HCT116 (cell line): ENCODE results near the gene SET. TPM values are rescaled to one million over a fixed set of nuclear protein-coding genes. Genes with fewer than 3 reads are reported as not detected.
A peak's percentile ranks its signal among the peaks of the same experiment; 100 is the strongest.

Experiments
- ATAC-seq: fragments of 200-7000 bp; cut with Tn5 transposase; 2 replicates; pipeline ENCODE4 v1.9.1; 2020; ENCODE audit warnings: mild to moderate bottlenecking, moderate library complexity
- BruUV-seq: library from RNA; stranded (reverse); fragments of 400-500 nt; replicated peaks from 2 replicates; lab custom pipeline; 2021; lab: Mats Ljungman, UMichigan
- CTCF ChIA-PET: fragments of 300-600 bp; sonication (Branson Sonifier 250); formaldehyde crosslinking; loops from one replicate; lab custom pipeline; 2021; ENCODE audit warnings: antibody characterized with exemption; lab: Charles Lee
- POLR2A ChIA-PET: fragments of 300-600, 350-600 bp; sonication (Branson Sonifier 250); formaldehyde crosslinking; loops from one replicate; lab custom pipeline; 2021; ENCODE audit warnings: antibody characterized with exemption; lab: Charles Lee
- RAD21 ChIA-PET, 2 experiments: fragments of 300-600 bp; sonication (Branson Sonifier 250); formaldehyde crosslinking; loops; one replicate each; lab custom pipeline; 2023; ENCODE audit warnings: low total read pairs in 2 of 2; ENCODE audit not compliant: uncharacterized antibody in 2 of 2, unreplicated experiment in 2 of 2, low non-redundant PET in 1 of 2; lab: Charles Lee
- DNase-seq: peaks from one replicate; pipeline ENCODE4 v3.0.0-alpha.2; 2010; ENCODE audit warnings: low read depth, low spot score
- H2AFZ ChIP-seq: fragments of 200-600 bp; shearing (Covaris generic), sonication (generic); 2 replicates; pipeline ENCODE4 v1.6.1; 2017; ENCODE audit warnings: low read depth, mixed run types, mixed read lengths, antibody characterized with exemption, low read length; ENCODE audit not compliant: poor library complexity, severe bottlenecking
- H3K27ac ChIP-seq: 2 replicates; pipeline ENCODE4 v1.5.1; 2012; ENCODE audit warnings: low read depth, low read length
- H3K27me3 ChIP-seq: fragments of 200-600 bp; sonication (generic); 2 replicates; pipeline ENCODE4 v1.6.1; 2016; ENCODE audit warnings: mixed run types, low read length, mixed read lengths; ENCODE audit not compliant: insufficient read depth
- H3K36me3 ChIP-seq, 2 experiments: fragments of 200-500 bp in 1 of 2; fragments of 200-600 bp in 1 of 2; sonication (Bioruptor generic) in 1 of 2; sonication (generic) in 1 of 2; 2 replicates each; pipeline versions ENCODE4 v1.5.1 to v1.6.1; 2014 to 2016; ENCODE audit warnings: low read length in 2 of 2, inconsistent platforms in 1 of 2, mixed read lengths in 1 of 2, mixed run types in 1 of 2; ENCODE audit not compliant: insufficient read depth in 2 of 2, control insufficient read depth in 1 of 2
- H3K4me1 ChIP-seq, 2 experiments: fragments of 200-600 bp in 1 of 2; sonication (generic) in 1 of 2; 2 replicates each; pipeline versions ENCODE4 v1.5.1 to v1.6.1; 2012 to 2017; ENCODE audit warnings: low read length in 2 of 2, inconsistent platforms in 1 of 2, mild to moderate bottlenecking in 1 of 2, mixed read lengths in 1 of 2, mixed run types in 1 of 2, moderate library complexity in 1 of 2; ENCODE audit not compliant: insufficient read depth in 2 of 2, control insufficient read depth in 1 of 2
- H3K4me2 ChIP-seq: fragments of 200-600 bp; sonication (generic); 2 replicates; pipeline ENCODE4 v1.6.1; 2017; ENCODE audit warnings: mixed run types, low read length, mixed read lengths
- H3K4me3 ChIP-seq, 2 experiments: fragments of 200-600 bp in 1 of 2; sonication (generic) in 1 of 2; replicated peaks in 1 of 2; 2 replicates each; pipeline ENCODE4 v1.5.1; 2011 to 2016; ENCODE audit warnings: low read length in 2 of 2, control low read depth in 1 of 2, low read depth in 1 of 2, mild to moderate bottlenecking in 1 of 2, mixed read lengths in 1 of 2, mixed run types in 1 of 2
- H3K79me2 ChIP-seq: fragments of 200-600 bp; sonication (generic); 2 replicates; pipeline ENCODE4 v1.6.1; 2017; ENCODE audit warnings: mild to moderate bottlenecking, mixed run types, low read length, moderate library complexity, mixed read lengths; ENCODE audit not compliant: insufficient read depth
- H3K9ac ChIP-seq: fragments of 200-600 bp; sonication (generic); 2 replicates; pipeline ENCODE4 v1.6.1; 2016; ENCODE audit warnings: low read length, mixed read lengths
- H3K9me2 ChIP-seq: fragments of 200-600 bp; sonication (generic), shearing (Covaris generic); 2 replicates; pipeline ENCODE4 v1.6.1; 2017; ENCODE audit warnings: mixed run types, mild to moderate bottlenecking, moderate library complexity; ENCODE audit not compliant: insufficient read depth
- H3K9me3 ChIP-seq, 2 experiments: fragments of 200-500 bp in 1 of 2; fragments of 200-600 bp in 1 of 2; sonication (Bioruptor generic) in 1 of 2; sonication (generic) in 1 of 2; 2 replicates each; pipeline ENCODE4 v1.6.1; 2014 to 2017; ENCODE audit warnings: low read length in 2 of 2, mixed read lengths in 2 of 2, inconsistent platforms in 1 of 2, low read depth in 1 of 2, mild to moderate bottlenecking in 1 of 2, mixed run types in 1 of 2, moderate library complexity in 1 of 2; ENCODE audit not compliant: control insufficient read depth in 1 of 2, insufficient read depth in 1 of 2
- H4K20me1 ChIP-seq: fragments of 200-600 bp; sonication (generic), shearing (Covaris generic); 2 replicates; pipeline ENCODE4 v1.6.1; 2017; ENCODE audit warnings: mixed run types, mild to moderate bottlenecking, moderate library complexity; ENCODE audit not compliant: insufficient read depth
- CBX3 ChIP-seq: IDR thresholded peaks from 2 replicates; pipeline ENCODE4 v1.6.1; 2012; ENCODE audit warnings: low read depth
- EZH2 ChIP-seq: fragments of 200-600 bp; sonication (generic); IDR thresholded peaks from 2 replicates; pipeline ENCODE4 v1.6.1; 2017; ENCODE audit warnings: antibody characterized with exemption, mixed run types
- SP1 ChIP-seq: IDR thresholded peaks from 2 replicates; pipeline ENCODE4 v1.6.1; 2012; ENCODE audit warnings: low read depth
- SRF ChIP-seq: IDR thresholded peaks from 2 replicates; pipeline ENCODE4 v1.6.1; 2012; ENCODE audit warnings: low read depth
- TCF7L2 ChIP-seq: IDR thresholded peaks from 2 replicates; pipeline ENCODE4 v1.7.0; 2011; ENCODE audit warnings: borderline replicate concordance, inconsistent platforms; ENCODE audit not compliant: insufficient read depth, insufficient read length; ENCODE audit errors: extremely low read depth
- YY1 ChIP-seq: IDR thresholded peaks from 2 replicates; pipeline ENCODE4 v1.6.1; 2011; ENCODE audit warnings: low read length, low read depth, moderate library complexity, mild to moderate bottlenecking; ENCODE audit not compliant: insufficient replicate concordance; ENCODE audit errors: extremely low read depth
- ZFX ChIP-seq: fragments of 450-650 bp; IDR thresholded peaks from 2 replicates; pipeline ENCODE4 v1.6.1; 2017
- intact Hi-C: fragments of 100-400 bp; cut with micrococcal nuclease; formaldehyde crosslinking; loops from 2 replicates; pipeline ENCODE4 v1.10.0; 2022
- total RNA-seq: library from RNA; stranded (reverse); gene quantifications from one replicate; pipeline ENCODE4 v1.2.1, GENCODE V29; 2021; ENCODE audit not compliant: unreplicated experiment
- TF ChIP-seq, protein P1 (sequence below): IDR thresholded peaks from 2 replicates; pipeline ENCODE4 v1.6.1; 2011; ENCODE audit warnings: mild to moderate bottlenecking, low read length, moderate library complexity; ENCODE audit not compliant: insufficient replicate concordance; ENCODE audit errors: extremely low read depth
- TF ChIP-seq, protein P2 (sequence below): IDR thresholded peaks from 2 replicates; pipeline ENCODE4 v1.6.1; 2012

The SET gene
- total RNA-seq, 1 experiment from 2014 or later = 595 TPM

DNA sequence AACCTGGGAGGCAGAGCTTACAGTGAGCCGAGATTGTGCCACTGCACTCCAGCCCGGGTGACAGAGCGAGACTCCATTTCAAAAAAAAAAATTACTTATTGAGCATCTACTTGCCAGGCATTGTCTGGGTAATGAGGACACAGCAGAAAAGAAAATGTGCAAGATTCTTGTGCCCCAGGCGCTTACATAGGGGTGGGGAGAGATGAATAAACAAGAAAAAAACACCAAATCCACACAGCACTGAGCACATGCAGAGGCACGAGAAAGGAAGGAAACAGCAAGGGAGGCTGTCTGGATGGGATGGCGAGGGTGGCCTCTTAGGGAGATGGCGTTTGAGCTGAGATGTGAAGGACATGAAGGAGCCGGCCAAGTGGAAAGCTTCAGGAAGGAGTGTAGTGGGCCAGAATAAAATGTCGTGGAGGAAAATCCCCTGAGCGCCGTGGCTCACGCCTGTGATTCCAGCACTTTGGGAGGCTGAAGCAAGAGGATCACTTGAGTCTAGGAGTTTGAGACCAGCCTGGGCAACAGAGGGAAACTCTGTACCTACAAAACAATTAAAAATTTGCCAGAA lies 46.3 kb upstream of the SET start:
- RAD21 ChIA-PET = no interaction called here
- CTCF ChIA-PET = interaction anchor here (0.7 to 3.3 kb wide), 2 partner anchors 7 to 1099 kb away, joined by 3 to 14 read pairs; no protein-coding TSS in a partner anchor
- intact Hi-C loops = no loop called here

More for the DNA sequence above, 46.3 kb upstream of the SET start:
- peaks cover 14 to 26% of the 10 kb centered on the region in 2 experiments; a peak in 3 of 4 replicates for H3K4me1 ChIP-seq
- DNase-seq (no peak), ATAC-seq (no peak)
- H3K4me3 ChIP-seq = no peak overlapping the region
- no TSS peak for BruUV-seq
- no peaks in the 10 kb centered on the region for H3K9me2 ChIP-seq
- no peaks in the 10 kb centered on the region for H3K27me3 ChIP-seq
- no peaks in the 10 kb centered on the region for H3K9me3 ChIP-seq
- H3K9ac ChIP-seq = no peak overlapping the region
- H3K4me2 ChIP-seq = no peak overlapping the region
- H3K79me2 ChIP-seq = peaks cover 70% of the 10 kb centered on the region
- no peak overlapping the region for H2AFZ ChIP-seq
- H4K20me1 ChIP-seq = no peaks in the 10 kb centered on the region
- H3K36me3 ChIP-seq = peaks cover 0 to 10% of the 10 kb centered on the region in 2 experiments; a peak in 1 of 4 replicates
- POLR2A ChIA-PET = no interaction called here
- TF ChIP-seq EZH2 (no peak), SP1 (no peak), TCF7L2 (no peak), SRF (no peak), CBX3 (no peak), ZFX (no peak), YY1 (no peak)
- TF ChIP-seq, protein P1, sequence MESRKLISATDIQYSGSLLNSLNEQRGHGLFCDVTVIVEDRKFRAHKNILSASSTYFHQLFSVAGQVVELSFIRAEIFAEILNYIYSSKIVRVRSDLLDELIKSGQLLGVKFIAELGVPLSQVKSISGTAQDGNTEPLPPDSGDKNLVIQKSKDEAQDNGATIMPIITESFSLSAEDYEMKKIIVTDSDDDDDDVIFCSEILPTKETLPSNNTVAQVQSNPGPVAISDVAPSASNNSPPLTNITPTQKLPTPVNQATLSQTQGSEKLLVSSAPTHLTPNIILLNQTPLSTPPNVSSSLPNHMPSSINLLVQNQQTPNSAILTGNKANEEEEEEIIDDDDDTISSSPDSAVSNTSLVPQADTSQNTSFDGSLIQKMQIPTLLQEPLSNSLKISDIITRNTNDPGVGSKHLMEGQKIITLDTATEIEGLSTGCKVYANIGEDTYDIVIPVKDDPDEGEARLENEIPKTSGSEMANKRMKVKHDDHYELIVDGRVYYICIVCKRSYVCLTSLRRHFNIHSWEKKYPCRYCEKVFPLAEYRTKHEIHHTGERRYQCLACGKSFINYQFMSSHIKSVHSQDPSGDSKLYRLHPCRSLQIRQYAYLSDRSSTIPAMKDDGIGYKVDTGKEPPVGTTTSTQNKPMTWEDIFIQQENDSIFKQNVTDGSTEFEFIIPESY = no peak
- TF ChIP-seq, protein P2, sequence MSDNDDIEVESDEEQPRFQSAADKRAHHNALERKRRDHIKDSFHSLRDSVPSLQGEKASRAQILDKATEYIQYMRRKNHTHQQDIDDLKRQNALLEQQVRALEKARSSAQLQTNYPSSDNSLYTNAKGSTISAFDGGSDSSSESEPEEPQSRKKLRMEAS = no peak
- 0 out of 2 replicates have a peak overlapping the region, but pooled peaks have one; percentile 21 for H3K27ac ChIP-seq
